ENCODE data around the gene SHB. TPM values are rescaled to one million over a fixed set of nuclear protein-coding genes. Genes with fewer than 3 reads are reported as not detected.

Gene SHB
- total and polyA plus RNA-seq, 2 of the 13 experiments (the other 11 are each of a cell fraction or from before 2014, with no cell fraction given) = 19.4 to 20.7 TPM

GRCh38 chr9:37908698-37909186, 160.3 kb downstream of the SHB start (continued):
- TF ChIP-seq, protein P1, sequence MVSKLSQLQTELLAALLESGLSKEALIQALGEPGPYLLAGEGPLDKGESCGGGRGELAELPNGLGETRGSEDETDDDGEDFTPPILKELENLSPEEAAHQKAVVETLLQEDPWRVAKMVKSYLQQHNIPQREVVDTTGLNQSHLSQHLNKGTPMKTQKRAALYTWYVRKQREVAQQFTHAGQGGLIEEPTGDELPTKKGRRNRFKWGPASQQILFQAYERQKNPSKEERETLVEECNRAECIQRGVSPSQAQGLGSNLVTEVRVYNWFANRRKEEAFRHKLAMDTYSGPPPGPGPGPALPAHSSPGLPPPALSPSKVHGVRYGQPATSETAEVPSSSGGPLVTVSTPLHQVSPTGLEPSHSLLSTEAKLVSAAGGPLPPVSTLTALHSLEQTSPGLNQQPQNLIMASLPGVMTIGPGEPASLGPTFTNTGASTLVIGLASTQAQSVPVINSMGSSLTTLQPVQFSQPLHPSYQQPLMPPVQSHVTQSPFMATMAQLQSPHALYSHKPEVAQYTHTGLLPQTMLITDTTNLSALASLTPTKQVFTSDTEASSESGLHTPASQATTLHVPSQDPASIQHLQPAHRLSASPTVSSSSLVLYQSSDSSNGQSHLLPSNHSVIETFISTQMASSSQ (IDR thresholded peaks at IDR 0.05; ENCODE audit: low read depth) = 0 out of 2 replicates have a peak, but pooled peaks have one; percentile 29
- TF ChIP-seq, protein P1 (CRISPR knock-in tag; IDR thresholded peaks at IDR 0.05; ENCODE audit: borderline replicate concordance) = no peak
- peak; percentile 48; the same call in 1 of the 2 replicates for TF ChIP-seq TARDBP (CRISPR knock-in tag; IDR thresholded peaks at IDR 0.05)
- peak; percentile 48 for TF ChIP-seq SAP130 (CRISPR knock-in tag; IDR thresholded peaks at IDR 0.05; ENCODE audit: low read depth)
- TF ChIP-seq ZFP90 (CRISPR knock-in tag; IDR thresholded peaks at IDR 0.05; ENCODE audit: borderline replicate concordance) = no peak
- peak; percentile 97 for TF ChIP-seq RARA (CRISPR knock-in tag; IDR thresholded peaks at IDR 0.05)
- peak; percentile 23; the same call in 1 of the 2 replicates for TF ChIP-seq BORCS8-MEF2B (CRISPR knock-in tag; IDR thresholded peaks at IDR 0.05)
- no peak for TF ChIP-seq ZNF660 (CRISPR knock-in tag; IDR thresholded peaks at IDR 0.05; ENCODE audit: borderline replicate concordance, low read depth)
- no peak for TF ChIP-seq ZNF639 (CRISPR knock-in tag; conservative IDR thresholded peaks at IDR 0.05)
- TF ChIP-seq ZFP41 (CRISPR knock-in tag; IDR thresholded peaks at IDR 0.05; ENCODE audit: borderline replicate concordance) = no peak
- TF ChIP-seq RFX5 (IDR thresholded peaks at IDR 0.05; ENCODE audit: low read depth, low read length) = no peak
- TF ChIP-seq PAX8 (CRISPR knock-in tag; IDR thresholded peaks at IDR 0.05; ENCODE audit: borderline replicate concordance) = no peak
- no peak for TF ChIP-seq HDAC1 (CRISPR knock-in tag; IDR thresholded peaks at IDR 0.05)
- peak; percentile 63; the same call in 1 of the 2 replicates for TF ChIP-seq SOX5 (CRISPR knock-in tag; IDR thresholded peaks at IDR 0.05; ENCODE audit: borderline replicate concordance)
- no peak for TF ChIP-seq FOXM1 (CRISPR knock-in tag; IDR thresholded peaks at IDR 0.05)
- no peak for TF ChIP-seq SOX6 (IDR thresholded peaks at IDR 0.05)
- TF ChIP-seq SOX6 (CRISPR knock-in tag; IDR thresholded peaks at IDR 0.05) = peak; percentile 90
- TF ChIP-seq, protein P2, sequence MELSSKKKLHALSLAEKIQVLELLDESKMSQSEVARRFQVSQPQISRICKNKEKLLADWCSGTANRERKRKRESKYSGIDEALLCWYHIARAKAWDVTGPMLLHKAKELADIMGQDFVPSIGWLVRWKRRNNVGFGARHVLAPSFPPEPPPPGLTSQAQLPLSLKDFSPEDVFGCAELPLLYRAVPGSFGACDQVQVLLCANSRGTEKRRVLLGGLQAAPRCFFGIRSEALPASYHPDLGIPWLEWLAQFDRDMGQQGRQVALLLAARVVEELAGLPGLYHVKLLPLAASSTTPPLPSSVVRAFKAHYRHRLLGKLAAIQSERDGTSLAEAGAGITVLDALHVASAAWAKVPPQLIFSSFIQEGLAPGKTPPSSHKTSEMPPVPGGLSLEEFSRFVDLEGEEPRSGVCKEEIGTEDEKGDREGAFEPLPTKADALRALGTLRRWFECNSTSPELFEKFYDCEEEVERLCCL (CRISPR knock-in tag; IDR thresholded peaks at IDR 0.05; ENCODE audit: borderline replicate concordance) = no peak
- TF ChIP-seq ATF7 (IDR thresholded peaks at IDR 0.05) = 0 out of 2 replicates have a peak, but pooled peaks have one; percentile 22
- no peak for TF ChIP-seq ATF7 (CRISPR knock-in tag; IDR thresholded peaks at IDR 0.05)
- TF ChIP-seq RARG (CRISPR knock-in tag; IDR thresholded peaks at IDR 0.05; ENCODE audit: low read depth) = no peak
- TF ChIP-seq ARNT (IDR thresholded peaks at IDR 0.05) = no peak
- TF ChIP-seq RFXANK (CRISPR knock-in tag; IDR thresholded peaks at IDR 0.05) = no peak
- TF ChIP-seq NCOA2 (CRISPR knock-in tag; IDR thresholded peaks at IDR 0.05) = peak; percentile 94
- no peak for TF ChIP-seq ZNF432 (CRISPR knock-in tag; IDR thresholded peaks at IDR 0.05; ENCODE audit: borderline replicate concordance)
- TF ChIP-seq NFKBIZ (CRISPR knock-in tag; IDR thresholded peaks at IDR 0.05) = peak; percentile 57; the same call in 1 of the 2 replicates

Data from HepG2 (cell line).